Transverse colon (tissue), 3 donors: ENCODE measurements around the gene HIVEP2.

Experiments used
- POLR2A ChIP-seq: fragments of 450-650 bp; IDR thresholded peaks from one replicate; pipeline ENCODE4 v1.6.1; 2016; ENCODE audit warnings: antibody characterized with exemption, mild to moderate bottlenecking, moderate library complexity
- TF ChIP-seq, protein P1 (sequence below), 5 experiments: fragments of 200-600 bp in 3 of 5; fragments of 450-650 bp in 2 of 5; sonication (generic) in 3 of 5; IDR thresholded peaks; 1 replicate in 2 of 5; 2 replicates in 3 of 5; pipeline ENCODE4 v1.5.1; 2016 to 2017; ENCODE audit warnings: antibody characterized with exemption in 5 of 5, inconsistent platforms in 3 of 5, mild to moderate bottlenecking in 2 of 5, moderate library complexity in 1 of 5

DNA sequence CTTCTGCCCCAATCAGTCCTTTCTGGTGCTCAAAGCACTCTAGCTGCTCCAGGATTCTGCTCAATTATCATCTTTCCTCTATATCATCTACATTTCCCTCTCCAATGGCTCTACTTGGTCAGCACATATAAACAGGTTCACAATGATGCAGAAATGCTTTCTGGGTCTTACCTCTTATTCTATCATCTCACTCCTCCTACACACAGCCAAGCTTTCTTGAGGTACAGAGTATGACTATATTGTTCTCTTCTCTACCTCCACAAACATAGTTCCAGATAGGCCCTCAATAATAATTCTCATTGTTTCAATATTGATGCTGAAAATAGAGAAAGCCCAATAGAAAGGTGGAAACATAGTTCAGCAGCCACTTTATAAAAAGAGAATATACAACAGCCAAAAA lies 48.2 kb downstream of the HIVEP2 start:
- TF ChIP-seq, protein P1, sequence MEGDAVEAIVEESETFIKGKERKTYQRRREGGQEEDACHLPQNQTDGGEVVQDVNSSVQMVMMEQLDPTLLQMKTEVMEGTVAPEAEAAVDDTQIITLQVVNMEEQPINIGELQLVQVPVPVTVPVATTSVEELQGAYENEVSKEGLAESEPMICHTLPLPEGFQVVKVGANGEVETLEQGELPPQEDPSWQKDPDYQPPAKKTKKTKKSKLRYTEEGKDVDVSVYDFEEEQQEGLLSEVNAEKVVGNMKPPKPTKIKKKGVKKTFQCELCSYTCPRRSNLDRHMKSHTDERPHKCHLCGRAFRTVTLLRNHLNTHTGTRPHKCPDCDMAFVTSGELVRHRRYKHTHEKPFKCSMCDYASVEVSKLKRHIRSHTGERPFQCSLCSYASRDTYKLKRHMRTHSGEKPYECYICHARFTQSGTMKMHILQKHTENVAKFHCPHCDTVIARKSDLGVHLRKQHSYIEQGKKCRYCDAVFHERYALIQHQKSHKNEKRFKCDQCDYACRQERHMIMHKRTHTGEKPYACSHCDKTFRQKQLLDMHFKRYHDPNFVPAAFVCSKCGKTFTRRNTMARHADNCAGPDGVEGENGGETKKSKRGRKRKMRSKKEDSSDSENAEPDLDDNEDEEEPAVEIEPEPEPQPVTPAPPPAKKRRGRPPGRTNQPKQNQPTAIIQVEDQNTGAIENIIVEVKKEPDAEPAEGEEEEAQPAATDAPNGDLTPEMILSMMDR (IDR thresholded peaks at IDR 0.05): no peak
- no peak for TF ChIP-seq POLR2A
